ENCODE results near the gene MME. TPM values are rescaled to one million over a fixed set of nuclear protein-coding genes. Genes with fewer than 3 reads are reported as not detected.
"Not testable (repeated sequence)": the region's sequence is repeated elsewhere in the genome, so short reads cannot be mapped to it uniquely, and the experiment has no call there.

Gene MME
- total RNA-seq, 1 donor from 2014 or later: 14.5 TPM

DNA sequence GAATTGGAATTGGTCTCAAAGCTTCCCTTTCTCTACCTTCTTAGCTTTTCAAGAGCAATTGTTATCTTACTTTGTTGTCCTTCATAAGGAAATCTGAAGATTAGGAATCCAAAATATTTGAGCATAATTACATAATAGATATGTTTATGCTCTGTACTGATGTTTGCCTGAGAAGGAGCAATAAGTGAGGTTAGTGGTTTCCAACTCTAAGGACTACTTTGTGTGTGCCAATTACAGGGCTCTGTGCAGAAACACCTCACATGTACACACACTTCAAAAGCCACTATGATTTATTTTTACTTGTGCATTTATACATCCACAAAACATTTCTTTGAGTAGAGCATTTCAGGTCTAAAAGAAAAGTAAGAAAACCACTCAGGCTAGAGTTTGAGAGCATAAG lies 49.9 kb downstream of the MME start:
- Mint-ChIP-seq H3K4me1 (ENCODE audit: unreplicated experiment) (no peaks in the 10 kb centered on the region), H3K9me3 (ENCODE audit: unreplicated experiment) (no peaks in the 10 kb centered on the region), H3K27ac (ENCODE audit: unreplicated experiment) (no peak overlapping the region), H3K36me3 (ENCODE audit: unreplicated experiment) (no peaks in the 10 kb centered on the region), H3K4me3 (ENCODE audit: unreplicated experiment) (no peak overlapping the region), H3K27me3 (ENCODE audit: unreplicated experiment) (no peaks in the 10 kb centered on the region)
- no peak for DNase-seq (ENCODE audit: extremely low spot score, unreplicated experiment)
- TF ChIP-seq, protein P1, sequence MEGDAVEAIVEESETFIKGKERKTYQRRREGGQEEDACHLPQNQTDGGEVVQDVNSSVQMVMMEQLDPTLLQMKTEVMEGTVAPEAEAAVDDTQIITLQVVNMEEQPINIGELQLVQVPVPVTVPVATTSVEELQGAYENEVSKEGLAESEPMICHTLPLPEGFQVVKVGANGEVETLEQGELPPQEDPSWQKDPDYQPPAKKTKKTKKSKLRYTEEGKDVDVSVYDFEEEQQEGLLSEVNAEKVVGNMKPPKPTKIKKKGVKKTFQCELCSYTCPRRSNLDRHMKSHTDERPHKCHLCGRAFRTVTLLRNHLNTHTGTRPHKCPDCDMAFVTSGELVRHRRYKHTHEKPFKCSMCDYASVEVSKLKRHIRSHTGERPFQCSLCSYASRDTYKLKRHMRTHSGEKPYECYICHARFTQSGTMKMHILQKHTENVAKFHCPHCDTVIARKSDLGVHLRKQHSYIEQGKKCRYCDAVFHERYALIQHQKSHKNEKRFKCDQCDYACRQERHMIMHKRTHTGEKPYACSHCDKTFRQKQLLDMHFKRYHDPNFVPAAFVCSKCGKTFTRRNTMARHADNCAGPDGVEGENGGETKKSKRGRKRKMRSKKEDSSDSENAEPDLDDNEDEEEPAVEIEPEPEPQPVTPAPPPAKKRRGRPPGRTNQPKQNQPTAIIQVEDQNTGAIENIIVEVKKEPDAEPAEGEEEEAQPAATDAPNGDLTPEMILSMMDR (IDR thresholded peaks at IDR 0.05): no peak

DNA sequence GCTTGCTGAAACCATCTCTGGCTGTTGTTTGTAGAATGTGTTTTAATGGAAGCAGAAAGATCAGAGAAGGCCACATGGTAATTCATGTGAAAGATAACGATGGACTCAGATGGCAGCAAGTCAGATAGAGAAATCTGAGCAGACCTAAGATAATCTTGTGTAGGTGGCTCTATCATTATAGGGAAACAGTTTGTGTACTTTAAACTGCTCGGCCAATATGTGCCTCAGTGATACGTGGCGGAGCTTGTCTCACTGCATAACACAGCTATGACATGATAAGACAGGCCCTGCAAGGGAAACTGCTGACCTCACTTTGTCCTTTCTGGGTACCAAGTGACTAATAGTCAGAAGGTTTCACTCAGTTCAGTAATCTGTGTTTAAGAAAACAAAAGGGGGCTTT lies 51.0 kb downstream of the MME start:
- Mint-ChIP-seq H3K36me3 (ENCODE audit: unreplicated experiment) (no peaks in the 10 kb centered on the region), H3K9me3 (ENCODE audit: unreplicated experiment) (no peaks in the 10 kb centered on the region), H3K4me3 (ENCODE audit: unreplicated experiment) (no peak overlapping the region), H3K27me3 (ENCODE audit: unreplicated experiment) (no peaks in the 10 kb centered on the region), H3K27ac (ENCODE audit: unreplicated experiment) (no peak overlapping the region), H3K4me1 (ENCODE audit: unreplicated experiment) (no peaks in the 10 kb centered on the region)
- no peak for DNase-seq (ENCODE audit: extremely low spot score, unreplicated experiment)
- TF ChIP-seq, protein P1 (IDR thresholded peaks at IDR 0.05): no peak

DNA sequence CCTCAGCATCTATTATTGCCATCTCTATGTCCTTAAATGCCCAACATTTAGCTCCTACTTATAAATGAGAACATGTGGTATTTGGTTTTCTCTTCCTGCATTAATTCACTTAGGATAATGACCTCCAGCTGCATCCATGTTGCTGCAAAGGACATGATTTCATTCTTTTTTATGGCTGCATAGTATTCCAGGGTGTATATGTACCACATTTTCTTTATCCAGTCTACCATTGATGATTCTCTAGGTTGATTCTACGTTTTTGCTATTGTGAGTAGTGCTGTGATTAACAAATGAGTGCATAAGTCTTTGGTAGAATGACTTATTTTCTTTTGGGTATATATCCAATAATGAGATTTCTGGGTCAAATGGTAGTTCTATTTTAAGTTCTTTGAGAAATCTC lies 54.2 kb downstream of the MME start:
- not testable (repeated sequence) for H3K4me3 Mint-ChIP-seq (ENCODE audit: unreplicated experiment); H3K9me3 Mint-ChIP-seq (ENCODE audit: unreplicated experiment); H3K27ac Mint-ChIP-seq (ENCODE audit: unreplicated experiment); H3K36me3 Mint-ChIP-seq (ENCODE audit: unreplicated experiment); DNase-seq (ENCODE audit: extremely low spot score, unreplicated experiment); H3K27me3 Mint-ChIP-seq (ENCODE audit: unreplicated experiment); H3K4me1 Mint-ChIP-seq (ENCODE audit: unreplicated experiment)

DNA sequence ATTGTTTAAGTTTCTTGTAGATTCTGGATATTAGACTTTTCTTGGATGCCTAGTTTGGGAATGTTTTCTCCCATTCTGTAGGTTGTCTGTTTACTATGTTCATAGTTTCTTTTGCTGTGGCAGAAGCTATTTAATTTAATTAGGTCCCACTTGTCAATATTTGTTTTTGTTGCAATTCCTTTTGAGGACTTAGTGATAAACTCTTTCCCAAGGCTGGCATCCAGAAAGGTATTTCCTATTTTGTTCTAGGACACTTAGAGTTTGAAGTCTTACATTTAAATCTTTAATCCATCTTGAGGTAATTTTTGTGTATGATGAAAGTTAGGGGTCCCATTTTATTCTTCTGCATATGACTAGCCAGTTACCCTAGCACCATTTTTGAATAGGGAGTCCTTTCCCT lies 54.9 kb downstream of the MME start:
- Mint-ChIP-seq H3K27me3 (ENCODE audit: unreplicated experiment) (no peaks in the 10 kb centered on the region), H3K36me3 (ENCODE audit: unreplicated experiment) (no peaks in the 10 kb centered on the region), H3K9me3 (ENCODE audit: unreplicated experiment) (no peaks in the 10 kb centered on the region), H3K4me3 (ENCODE audit: unreplicated experiment) (no peak overlapping the region), H3K4me1 (ENCODE audit: unreplicated experiment) (no peaks in the 10 kb centered on the region), H3K27ac (ENCODE audit: unreplicated experiment) (no peak overlapping the region)
- TF ChIP-seq, protein P1 (IDR thresholded peaks at IDR 0.05): no peak
- DNase-seq (ENCODE audit: extremely low spot score, unreplicated experiment): no peak

DNA sequence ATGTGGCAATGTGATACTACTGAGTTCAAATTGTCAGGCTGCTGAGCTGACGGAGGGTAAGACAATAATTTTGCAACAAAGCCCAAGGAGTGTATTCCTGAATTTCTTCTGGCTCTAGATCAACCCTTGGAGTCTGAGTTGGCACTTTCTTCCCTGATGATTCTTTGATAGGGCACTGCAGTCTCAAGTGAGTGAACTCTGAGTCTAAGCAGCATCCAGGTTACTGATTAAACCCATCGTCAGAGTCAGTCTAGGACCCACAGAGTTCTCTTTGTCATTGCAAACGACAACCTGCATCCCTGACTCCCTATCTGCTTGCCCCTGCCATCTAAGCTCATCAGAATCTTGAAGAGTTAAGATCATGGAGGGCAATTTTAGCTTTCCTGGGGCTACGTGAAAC lies 58.6 kb downstream of the MME start:
- Mint-ChIP-seq H3K9me3 (ENCODE audit: unreplicated experiment) (no peaks in the 10 kb centered on the region), H3K4me3 (ENCODE audit: unreplicated experiment) (no peak overlapping the region), H3K4me1 (ENCODE audit: unreplicated experiment) (no peaks in the 10 kb centered on the region), H3K27ac (ENCODE audit: unreplicated experiment) (no peak overlapping the region), H3K36me3 (ENCODE audit: unreplicated experiment) (no peaks in the 10 kb centered on the region), H3K27me3 (ENCODE audit: unreplicated experiment) (no peaks in the 10 kb centered on the region)
- DNase-seq (ENCODE audit: extremely low spot score, unreplicated experiment): no peak
- TF ChIP-seq, protein P1 (IDR thresholded peaks at IDR 0.05): no peak

DNA sequence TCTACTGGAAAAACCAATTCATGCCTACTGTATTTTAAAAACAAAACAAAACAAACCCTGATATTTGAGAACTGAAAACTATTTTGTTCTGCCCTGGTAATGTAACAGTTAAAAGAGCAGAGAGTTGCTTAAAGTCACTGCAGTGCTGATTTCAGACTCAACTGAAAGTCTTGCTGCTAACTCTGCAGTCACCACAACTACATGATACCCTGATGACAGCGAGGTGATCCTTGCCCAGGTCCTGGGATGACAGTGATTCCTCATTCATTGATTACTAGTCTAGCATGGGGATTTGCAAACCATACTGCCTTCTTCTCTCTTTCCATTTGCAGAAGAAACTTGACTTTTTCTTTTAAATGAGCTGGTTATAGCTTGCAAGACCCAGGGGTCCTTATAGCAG lies 67.5 kb downstream of the MME start:
- no peaks in the 10 kb centered on the region for H3K36me3 Mint-ChIP-seq (ENCODE audit: unreplicated experiment)
- no peak for DNase-seq (ENCODE audit: extremely low spot score, unreplicated experiment)
- no peaks in the 10 kb centered on the region for H3K27me3 Mint-ChIP-seq (ENCODE audit: unreplicated experiment)
- H3K9me3 Mint-ChIP-seq (ENCODE audit: unreplicated experiment): no peaks in the 10 kb centered on the region
- no peaks in the 10 kb centered on the region for H3K4me1 Mint-ChIP-seq (ENCODE audit: unreplicated experiment)
- H3K27ac Mint-ChIP-seq (ENCODE audit: unreplicated experiment): no peak overlapping the region
- no peak overlapping the region for H3K4me3 Mint-ChIP-seq (ENCODE audit: unreplicated experiment)
- TF ChIP-seq, protein P1 (IDR thresholded peaks at IDR 0.05): no peak
